Measurements from ENCODE around the gene RFESD.

The RFESD gene

GRCh38 chr5:95660060-95660459 lies 13.5 kb downstream of the RFESD start:
- no peak for DNase-seq (ENCODE audit: low read depth in 3 of 3, low spot score in 1 of 3)

- DNase-seq (ENCODE audit: low read depth in 3 of 3, low spot score in 1 of 3), result no peak
These were observed 16.4 kb downstream of the RFESD start for GRCh38 chr5:95662946-95663345.

- DNase-seq (ENCODE audit: low read depth in 3 of 3, low spot score in 1 of 3), result no peak
These were observed 17.7 kb downstream of the RFESD start for GRCh38 chr5:95664204-95664786.

GRCh38 chr5:95667061-95667618 lies 20.6 kb downstream of the RFESD start:
- no peak for DNase-seq (ENCODE audit: low read depth in 3 of 3, low spot score in 1 of 3)

- no peak for DNase-seq (ENCODE audit: low read depth in 3 of 3, low spot score in 1 of 3)
These were observed 21.1 kb downstream of the RFESD start for GRCh38 chr5:95667678-95668077.

- DNase-seq (ENCODE audit: low read depth in 3 of 3, low spot score in 1 of 3), result no peak
These were observed 21.6 kb downstream of the RFESD start for GRCh38 chr5:95668216-95668615.

- no peak for DNase-seq (ENCODE audit: low read depth in 3 of 3, low spot score in 1 of 3)
These were observed 22.2 kb downstream of the RFESD start for GRCh38 chr5:95668728-95669127.

- no peak for DNase-seq (ENCODE audit: low read depth in 3 of 3, low spot score in 1 of 3)
These were observed 23.0 kb downstream of the RFESD start for GRCh38 chr5:95669540-95669939.

- no peak for DNase-seq (ENCODE audit: low read depth in 3 of 3, low spot score in 1 of 3)
These were observed 23.4 kb downstream of the RFESD start for GRCh38 chr5:95669985-95670384.

GRCh38 chr5:95670568-95670967 lies 24.0 kb downstream of the RFESD start:
- no peak for DNase-seq (ENCODE audit: low read depth in 3 of 3, low spot score in 1 of 3)

GRCh38 chr5:95671826-95672225 lies 25.2 kb downstream of the RFESD start:
- no peak for DNase-seq (ENCODE audit: low read depth in 3 of 3, low spot score in 1 of 3)

- DNase-seq (ENCODE audit: low read depth in 3 of 3, low spot score in 1 of 3), result no peak
These were observed 26.1 kb downstream of the RFESD start for GRCh38 chr5:95672641-95673040.

- DNase-seq (ENCODE audit: low read depth in 3 of 3, low spot score in 1 of 3), result no peak
These were observed 26.5 kb downstream of the RFESD start for GRCh38 chr5:95673081-95673480.

- DNase-seq (ENCODE audit: low read depth in 3 of 3, low spot score in 1 of 3), result no peak
These were observed 36.3 kb downstream of the RFESD start, which contains the start of gene SPATA9 for GRCh38 chr5:95682891-95683290. TSS of gene SPATA9 (minus strand) at chr5:95682991. CDS start at chr5:95682854, 137 bp downstream.

- no peak for DNase-seq (ENCODE audit: low read depth in 3 of 3, low spot score in 1 of 3)
These were observed 37.8 kb downstream of the RFESD start for GRCh38 chr5:95684361-95684760.

- no peak for DNase-seq (ENCODE audit: low read depth in 3 of 3, low spot score in 1 of 3)
These were observed 40.1 kb downstream of the RFESD start for GRCh38 chr5:95686651-95687050.

- no peak for DNase-seq (ENCODE audit: low read depth in 3 of 3, low spot score in 1 of 3)
These were observed 43.1 kb downstream of the RFESD start for GRCh38 chr5:95689680-95690079.

- DNase-seq (ENCODE audit: low read depth in 3 of 3, low spot score in 1 of 3), result no peak
These were observed 43.8 kb downstream of the RFESD start for GRCh38 chr5:95690333-95690732.

- DNase-seq (ENCODE audit: low read depth in 3 of 3, low spot score in 1 of 3), result no peak
These were observed 51.5 kb downstream of the RFESD start for GRCh38 chr5:95697781-95698681.

- DNase-seq (ENCODE audit: low read depth in 3 of 3, low spot score in 1 of 3), result no peak
These were observed 52.8 kb downstream of the RFESD start for GRCh38 chr5:95699337-95699736.

GRCh38 chr5:95701074-95701473 lies 54.5 kb downstream of the RFESD start:
- no peak for DNase-seq (ENCODE audit: low read depth in 3 of 3, low spot score in 1 of 3)

GRCh38 chr5:95704150-95704549 lies 57.6 kb downstream of the RFESD start:
- no peak for DNase-seq (ENCODE audit: low read depth in 3 of 3, low spot score in 1 of 3)

All from stimulated activated CD4-positive, alpha-beta T cell treated with anti-CD3 and anti-CD28 coated beads, TNF-alpha, amount 100 ng/mL, for 1 hour (primary cell).